Stimulated activated CD8-positive, alpha-beta memory T cell treated with anti-CD3 and anti-CD28 coated beads, Interleukin-2, amount 100 ng/mL, for 1 hour (primary cell): ENCODE results near the gene PLK5.

Experiments used
- DNase-seq, 2 donors: peaks; one replicate each; pipeline ENCODE4 v3.0.0-alpha.2; 2020; ENCODE audit warnings: low read depth in 2 of 2

The PLK5 gene

GRCh38 chr19:1577090-1577928, 53.4 kb downstream of the PLK5 start:
- DNase-seq = no peak

DNA sequence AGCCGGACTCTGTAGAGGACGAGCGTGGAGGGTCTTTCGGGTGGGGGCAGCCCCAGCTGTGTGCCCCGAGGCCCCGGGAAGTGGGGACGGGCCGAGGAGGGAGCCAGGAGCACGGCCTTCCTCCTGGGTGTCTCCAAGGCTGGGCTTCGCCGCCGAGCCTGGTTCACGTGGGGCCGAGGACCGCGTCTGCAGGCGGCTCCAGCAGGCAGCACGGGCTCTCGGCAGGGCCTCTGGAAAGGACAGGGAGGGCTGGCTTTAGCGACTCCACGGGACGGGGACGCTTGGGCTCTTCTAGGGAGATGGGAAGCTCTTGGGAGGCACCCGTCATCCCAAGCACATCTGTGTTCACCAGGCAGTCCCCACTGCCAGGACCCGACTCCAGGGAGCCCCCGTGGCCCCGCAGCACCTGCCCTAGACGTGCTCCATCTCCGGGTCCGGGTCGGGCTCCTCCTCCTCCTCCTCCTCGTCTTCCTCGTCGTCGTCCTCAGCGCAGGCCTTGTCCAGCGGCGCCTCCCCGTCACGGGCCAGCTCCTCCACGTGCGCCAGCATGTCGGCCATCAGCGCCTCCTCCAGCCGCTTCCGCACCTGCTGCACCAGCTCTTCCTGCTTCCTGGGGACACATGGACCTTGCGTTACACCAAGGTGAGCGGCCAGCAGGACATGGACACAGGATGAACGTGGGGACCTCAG, 54.2 kb downstream of the PLK5 start:
- no peak for DNase-seq

- DNase-seq = no peak
Observed at GRCh38 chr19:1579222-1579621, 55.3 kb downstream of the PLK5 start.

DNA sequence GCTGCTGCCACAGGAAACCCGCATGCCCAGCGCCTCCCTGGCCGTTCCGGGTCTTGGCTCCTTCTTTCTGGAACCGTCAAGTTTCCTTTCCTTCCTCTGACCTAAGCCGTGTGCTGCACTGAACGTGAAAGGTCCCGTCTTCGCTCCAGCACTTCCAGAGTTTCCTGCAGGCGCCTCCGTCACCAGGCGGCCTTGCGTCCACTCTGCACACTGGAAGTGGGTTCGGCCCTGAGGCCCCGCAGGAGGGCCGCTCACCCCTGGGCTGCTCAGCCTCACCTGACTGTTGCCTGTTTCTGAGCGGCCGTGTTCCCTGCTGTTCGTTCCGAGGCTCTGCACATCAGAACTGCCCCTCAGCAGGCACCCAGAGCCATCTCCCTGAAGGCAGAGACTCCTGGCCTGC, 56.5 kb downstream of the PLK5 start:
- no peak for DNase-seq

DNA sequence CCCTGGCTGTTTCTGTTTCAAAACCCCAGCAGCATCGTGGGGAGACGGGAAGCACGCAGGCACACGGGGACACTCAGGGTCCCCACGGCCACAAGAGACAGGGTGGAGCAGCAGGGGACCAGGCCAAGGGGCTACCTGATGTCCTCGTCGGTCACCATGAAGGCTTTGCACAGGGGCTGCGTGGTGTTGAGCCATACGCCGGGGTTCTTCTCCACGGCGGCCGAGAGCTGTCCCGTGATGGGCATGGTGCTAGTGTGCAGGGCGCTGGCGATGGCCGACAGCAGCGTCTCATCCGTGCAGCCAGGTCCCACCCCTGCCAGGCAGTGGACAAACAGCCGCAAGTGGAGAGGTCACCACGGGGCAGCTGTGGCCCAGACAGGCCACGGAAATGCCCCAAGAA, 57.1 kb downstream of the PLK5 start:
- no peak for DNase-seq

GRCh38 chr19:1582201-1582600, 58.3 kb downstream of the PLK5 start:
- no peak for DNase-seq

GRCh38 chr19:1584500-1585242, 60.8 kb downstream of the PLK5 start:
- no peak for DNase-seq

DNA sequence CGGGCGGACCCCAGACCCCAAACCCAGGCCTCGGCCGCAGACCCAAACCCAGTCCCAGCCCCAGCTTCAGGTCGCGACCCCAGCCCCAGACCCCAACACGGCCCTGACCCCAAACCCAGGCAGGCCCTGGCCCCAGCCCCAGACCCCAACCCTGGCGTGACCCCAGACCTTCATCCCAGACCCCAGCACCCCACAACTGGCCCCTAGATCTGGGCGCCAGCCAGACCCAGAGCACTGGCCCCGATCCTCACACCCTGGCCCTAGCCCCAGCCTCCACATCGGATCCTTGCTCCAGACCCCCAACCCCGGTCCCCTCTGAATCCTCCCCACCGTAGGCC, 61.3 kb downstream of the PLK5 start:
- DNase-seq = no peak
